GM19328 (cell line): ENCODE measurements around the gene CLPSL2.

Experiments
- ATAC-seq: cut with Tn5 transposase; IDR thresholded peaks from one replicate; pipeline ENCODE4 v1.9.1; 2021; ENCODE audit warnings: mild to moderate bottlenecking, moderate library complexity; ENCODE audit not compliant: unreplicated experiment

Gene CLPSL2

GRCh38 chr6:35824552-35825192 lies 48.3 kb downstream of the CLPSL2 start:
- no peak for ATAC-seq
